Effector memory CD4-positive, alpha-beta T cell (primary cell): ENCODE results near the gene CBX7.
A peak's percentile ranks its signal among the peaks of the same experiment; 100 is the strongest.

ENCODE experiments used
- DNase-seq, 3 donors: peaks; one replicate each; pipeline ENCODE4 v3.0.0-alpha.2; 2020
- H3K27ac ChIP-seq: 2 replicates; pipeline ENCODE4 v1.7.0; 2013; ENCODE audit warnings: mild to moderate bottlenecking, low read length, moderate library complexity; ENCODE audit not compliant: insufficient read depth, poor library complexity, severe bottlenecking
- H3K27me3 ChIP-seq: replicated peaks from 2 replicates; pipeline ENCODE4 v1.7.0; 2013; ENCODE audit warnings: mild to moderate bottlenecking, low read length; ENCODE audit not compliant: insufficient read depth, control insufficient read depth, poor library complexity, severe bottlenecking
- H3K36me3 ChIP-seq: 2 replicates; pipeline ENCODE4 v1.7.0; 2013; ENCODE audit warnings: mild to moderate bottlenecking, low read length, moderate library complexity; ENCODE audit not compliant: control insufficient read depth, insufficient read depth
- H3K4me1 ChIP-seq: 2 replicates; pipeline ENCODE4 v1.7.0; 2013; ENCODE audit warnings: low read length, mild to moderate bottlenecking; ENCODE audit not compliant: control insufficient read depth, insufficient read depth, poor library complexity, severe bottlenecking
- H3K4me3 ChIP-seq: 2 replicates; pipeline ENCODE4 v1.7.0; 2013; ENCODE audit warnings: low read length, low read depth, mild to moderate bottlenecking; ENCODE audit not compliant: insufficient read depth, poor library complexity, severe bottlenecking
- H3K9me3 ChIP-seq: 2 replicates; pipeline ENCODE4 v1.7.0; 2013; ENCODE audit warnings: mild to moderate bottlenecking, low read length, moderate library complexity; ENCODE audit not compliant: control insufficient read depth

Gene CBX7

GRCh38 chr22:39125622-39126021, 26.9 kb downstream of the CBX7 start:
- no peaks in the 10 kb centered on the region for H3K27me3 ChIP-seq
- no peaks in the 10 kb centered on the region for H3K4me1 ChIP-seq
- H3K36me3 ChIP-seq = no peaks in the 10 kb centered on the region
- DNase-seq = no peak
- no peak overlapping the region for H3K27ac ChIP-seq
- H3K4me3 ChIP-seq = no peak overlapping the region
- no peaks in the 10 kb centered on the region for H3K9me3 ChIP-seq

- H3K4me1 ChIP-seq = no peaks in the 10 kb centered on the region
- no peak overlapping the region for H3K4me3 ChIP-seq
- DNase-seq = no peak
- no peak overlapping the region for H3K27ac ChIP-seq
- H3K27me3 ChIP-seq = no peaks in the 10 kb centered on the region
- H3K36me3 ChIP-seq = no peaks in the 10 kb centered on the region
- no peaks in the 10 kb centered on the region for H3K9me3 ChIP-seq
Measured at GRCh38 chr22:39123751-39124581, 28.5 kb downstream of the CBX7 start.

GRCh38 chr22:39122772-39123470, 29.6 kb downstream of the CBX7 start:
- no peak for DNase-seq
- H3K4me3 ChIP-seq = no peak overlapping the region
- H3K36me3 ChIP-seq = no peaks in the 10 kb centered on the region

GRCh38 chr22:39120983-39121382, 31.5 kb downstream of the CBX7 start:
- Histone ChIP-seq H3K4me3 (no peak overlapping the region), H3K36me3 (no peaks in the 10 kb centered on the region), H3K4me1 (peaks cover 18% of the 10 kb centered on the region), H3K27ac (no peak overlapping the region), H3K27me3 (no peaks in the 10 kb centered on the region), H3K9me3 (no peaks in the 10 kb centered on the region)
- no peak for DNase-seq

More at GRCh38 chr22:39122772-39123470, 29.6 kb downstream of the CBX7 start:
- Histone ChIP-seq H3K4me1 (peaks cover 4% of the 10 kb centered on the region), H3K27ac (no peak overlapping the region), H3K27me3 (no peaks in the 10 kb centered on the region), H3K9me3 (no peaks in the 10 kb centered on the region)

- H3K4me3 ChIP-seq = no peak overlapping the region
- no peaks in the 10 kb centered on the region for H3K9me3 ChIP-seq
- H3K27me3 ChIP-seq = no peaks in the 10 kb centered on the region
- H3K4me1 ChIP-seq = peaks cover 18% of the 10 kb centered on the region
- no peaks in the 10 kb centered on the region for H3K36me3 ChIP-seq
- DNase-seq = peak; percentile 54 to 58 (median 54)
- H3K27ac ChIP-seq = peak overlapping the region; percentile 19
Measured at GRCh38 chr22:39117585-39118191, 34.8 kb downstream of the CBX7 start.

- DNase-seq = no peak
- Histone ChIP-seq H3K27ac (no peak overlapping the region), H3K4me3 (no peak overlapping the region), H3K9me3 (no peaks in the 10 kb centered on the region), H3K27me3 (no peaks in the 10 kb centered on the region), H3K36me3 (no peaks in the 10 kb centered on the region), H3K4me1 (peaks cover 18% of the 10 kb centered on the region)
Measured at GRCh38 chr22:39115977-39116621, 36.4 kb downstream of the CBX7 start.

- Histone ChIP-seq H3K4me1 (peaks cover 18% of the 10 kb centered on the region), H3K4me3 (no peak overlapping the region), H3K27me3 (no peaks in the 10 kb centered on the region), H3K27ac (no peak overlapping the region), H3K36me3 (no peaks in the 10 kb centered on the region), H3K9me3 (no peaks in the 10 kb centered on the region)
- DNase-seq = no peak
Measured at GRCh38 chr22:39115570-39115969, 36.9 kb downstream of the CBX7 start.

- H3K4me3 ChIP-seq = no peak overlapping the region
- no peaks in the 10 kb centered on the region for H3K27me3 ChIP-seq
- no peaks in the 10 kb centered on the region for H3K36me3 ChIP-seq
- H3K9me3 ChIP-seq = no peaks in the 10 kb centered on the region
- DNase-seq = no peak
- peaks cover 18% of the 10 kb centered on the region for H3K4me1 ChIP-seq
- H3K27ac ChIP-seq = no peak overlapping the region
Measured at GRCh38 chr22:39114112-39114511, 38.4 kb downstream of the CBX7 start.

GRCh38 chr22:39110631-39111561, 41.6 kb downstream of the CBX7 start:
- no peak for DNase-seq
- H3K4me1 ChIP-seq = no peaks in the 10 kb centered on the region
- H3K27ac ChIP-seq = no peak overlapping the region
- H3K36me3 ChIP-seq = no peaks in the 10 kb centered on the region
- no peak overlapping the region for H3K4me3 ChIP-seq
- no peaks in the 10 kb centered on the region for H3K9me3 ChIP-seq
- no peaks in the 10 kb centered on the region for H3K27me3 ChIP-seq
